Adrenal gland (tissue), 12 donors: ENCODE measurements around the gene CACNA1B. TPM values are rescaled to one million over a fixed set of nuclear protein-coding genes. Genes with fewer than 3 reads are reported as not detected.

Experiments
- DNase-seq, 7 donors: peaks; one replicate each; pipeline ENCODE4 v3.0.0-alpha.2; 2019 to 2020
- H3K27ac ChIP-seq, 5 donors: fragments of 200-600 bp; sonication (generic) in 4 of 5; 1 replicate in 3 of 5; 2 replicates in 2 of 5; pipeline versions ENCODE4 v1.5.1 to v1.8.0; 2016 to 2020; ENCODE audit warnings: mild to moderate bottlenecking in 1 of 5
- H3K27me3 ChIP-seq: fragments of 200-600 bp; 2 replicates; pipeline ENCODE4 v1.8.0; 2021
- H3K36me3 ChIP-seq, 2 donors: fragments of 200-600 bp; replicated peaks in 1 of 2; 1 replicate in 1 of 2; 2 replicates in 1 of 2; pipeline versions ENCODE4 v1.5.1 to v1.8.0; 2018 to 2022
- H3K4me1 ChIP-seq, 2 donors: fragments of 200-600 bp; replicated peaks in 1 of 2; 1 replicate in 1 of 2; 2 replicates in 1 of 2; pipeline versions ENCODE4 v1.5.1 to v1.8.0; 2018 to 2021
- H3K4me3 ChIP-seq, 4 donors: fragments of 200-600 bp; sonication (generic) in 3 of 4; one replicate each; pipeline ENCODE4 v1.5.1; 2016 to 2018
- H3K9me3 ChIP-seq, 3 donors: fragments of 200-600 bp; sonication (generic) in 1 of 3; replicated peaks in 1 of 3; 1 replicate in 2 of 3; 2 replicates in 1 of 3; pipeline versions ENCODE4 v1.5.1 to v1.8.0; 2016 to 2021
- POLR2A ChIP-seq, 2 donors: fragments of 450-650 bp; IDR thresholded peaks; one replicate each; pipeline ENCODE4 v1.6.1; 2017; ENCODE audit warnings: antibody characterized with exemption in 2 of 2, mild to moderate bottlenecking in 2 of 2, moderate library complexity in 1 of 2
- WGBS, 4 donors: extraction: QIAGEN DNeasy Blood & Tissue Kit in 2 of 4; methylation state at CpG; one replicate each; pipeline versions ENCODE4 v1.1.5 to v1.1.7; 2013 to 2017; 5-methylcytosine and 5-hydroxymethylcytosine counted together
- intact Hi-C, 2 donors: fragments of 100-400 bp; cut with DNase I; formaldehyde crosslinking; loops; one replicate each; pipeline versions ENCODE4 v1.14.1 to v1.15.0; 2022 to 2023
- polyA plus RNA-seq, 3 donors: library from polyadenylated mRNA; stranded (reverse); fragments of 200-250 nt in 2 of 3; fragments of 350-450 nt in 1 of 3; fragmentation: Illumina TruSeq in 1 of 3; extraction: RNeasy Lipid Tissue Mini Kit (QIAGEN cat#74804) in 1 of 3; gene quantifications; one replicate each; pipeline ENCODE4 v1.2.3, GENCODE V29; 2013 to 2014
- total RNA-seq, 9 donors: library from RNA; depleted of rRNA in 4 of 9; stranded (reverse); fragments of >200 nt in 4 of 9; fragments of 120-200 nt in 1 of 9; fragmentation: NEBNext Ultra II Directional in 1 of 9; extraction: Animal tissue kit (Norgen Biotek cat#: 25700) in 1 of 9; gene quantifications; one replicate each; pipeline versions ENCODE4 v1.1.0 to v1.2.4, GENCODE V29; 2013 to 2023
- TF ChIP-seq, protein P1 (sequence below), 6 experiments: fragments of 450-650 bp in 4 of 6; fragments of 200-600 bp in 2 of 6; sonication (generic) in 1 of 6; IDR thresholded peaks; 1 replicate in 5 of 6; 2 replicates in 1 of 6; pipeline versions ENCODE4 v1.5.1 to v1.8.0; 2016 to 2021; ENCODE audit warnings: antibody characterized with exemption in 6 of 6, mild to moderate bottlenecking in 2 of 6, moderate library complexity in 1 of 6
- donor health status: healthy with polysubstance abuse.
- donor health status: Bipolar disorder and iron deficiency.
- donor health status: DM: yes; HTN: yes; CAD: no.
- donor health status: DM: no; HTN: no; CAD: no.
- donor health status: DM: no; HTN: no; CAD: no.
- donor health status: DM: yes; HTN: yes; CAD: no.

The CACNA1B gene
- total and polyA plus RNA-seq, 12 donors: 0.04 to 4.9 (median 1.1) TPM; not detected in 1

DNA sequence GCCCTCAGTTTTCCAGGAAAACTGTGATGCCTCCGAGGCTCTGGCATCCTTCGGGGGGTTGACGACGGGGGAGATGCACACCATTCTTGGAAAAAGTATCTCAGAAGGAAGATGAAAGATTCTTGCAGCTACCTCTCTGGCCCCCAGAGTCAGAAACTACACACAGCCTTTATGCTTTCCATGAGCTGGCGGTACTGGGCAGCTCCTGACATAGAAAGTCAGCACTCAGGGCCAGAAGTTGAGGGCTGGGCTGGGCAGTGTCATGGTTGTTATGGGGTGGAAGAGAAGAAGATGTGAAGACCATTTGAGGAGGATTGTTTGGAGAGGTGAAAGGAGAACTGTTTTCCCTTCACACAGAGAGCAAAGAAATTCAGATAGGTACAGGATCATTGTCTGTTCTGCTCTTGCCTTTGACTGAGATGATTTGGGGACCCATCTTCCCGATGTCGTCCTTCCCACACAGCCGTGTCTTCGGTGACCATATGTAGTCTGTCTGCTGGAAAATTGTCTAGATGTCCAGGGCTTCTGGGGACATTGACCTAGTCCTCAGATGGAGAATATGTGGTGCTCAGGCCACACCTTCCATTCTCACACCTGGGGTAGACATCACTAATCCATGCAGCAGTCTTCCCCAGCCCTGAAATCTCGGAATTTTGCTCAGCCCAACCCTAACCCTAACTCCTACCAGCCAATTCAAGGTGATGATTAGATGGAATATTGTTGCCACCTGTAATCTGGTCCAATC lies 237.1 kb downstream of the CACNA1B start:
- Histone ChIP-seq H3K4me3 (no peak overlapping the region), H3K36me3 (no peaks in the 10 kb centered on the region), H3K27me3 (no peaks in the 10 kb centered on the region), H3K9me3 (no peaks in the 10 kb centered on the region), H3K27ac (no peak overlapping the region), H3K4me1 (no peaks in the 10 kb centered on the region)
- 80 to 90% (median 82%) methylated on average over 9 to 10 of the region's 10 CpGs for WGBS, 4 donors
- intact Hi-C loops: no loop called here
- DNase-seq: peak in 2 of 7 donors; percentile 1 to 20
- TF ChIP-seq, protein P1, sequence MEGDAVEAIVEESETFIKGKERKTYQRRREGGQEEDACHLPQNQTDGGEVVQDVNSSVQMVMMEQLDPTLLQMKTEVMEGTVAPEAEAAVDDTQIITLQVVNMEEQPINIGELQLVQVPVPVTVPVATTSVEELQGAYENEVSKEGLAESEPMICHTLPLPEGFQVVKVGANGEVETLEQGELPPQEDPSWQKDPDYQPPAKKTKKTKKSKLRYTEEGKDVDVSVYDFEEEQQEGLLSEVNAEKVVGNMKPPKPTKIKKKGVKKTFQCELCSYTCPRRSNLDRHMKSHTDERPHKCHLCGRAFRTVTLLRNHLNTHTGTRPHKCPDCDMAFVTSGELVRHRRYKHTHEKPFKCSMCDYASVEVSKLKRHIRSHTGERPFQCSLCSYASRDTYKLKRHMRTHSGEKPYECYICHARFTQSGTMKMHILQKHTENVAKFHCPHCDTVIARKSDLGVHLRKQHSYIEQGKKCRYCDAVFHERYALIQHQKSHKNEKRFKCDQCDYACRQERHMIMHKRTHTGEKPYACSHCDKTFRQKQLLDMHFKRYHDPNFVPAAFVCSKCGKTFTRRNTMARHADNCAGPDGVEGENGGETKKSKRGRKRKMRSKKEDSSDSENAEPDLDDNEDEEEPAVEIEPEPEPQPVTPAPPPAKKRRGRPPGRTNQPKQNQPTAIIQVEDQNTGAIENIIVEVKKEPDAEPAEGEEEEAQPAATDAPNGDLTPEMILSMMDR (IDR thresholded peaks at IDR 0.05): no peak
- TF ChIP-seq POLR2A (IDR thresholded peaks at IDR 0.05): no peak

DNA sequence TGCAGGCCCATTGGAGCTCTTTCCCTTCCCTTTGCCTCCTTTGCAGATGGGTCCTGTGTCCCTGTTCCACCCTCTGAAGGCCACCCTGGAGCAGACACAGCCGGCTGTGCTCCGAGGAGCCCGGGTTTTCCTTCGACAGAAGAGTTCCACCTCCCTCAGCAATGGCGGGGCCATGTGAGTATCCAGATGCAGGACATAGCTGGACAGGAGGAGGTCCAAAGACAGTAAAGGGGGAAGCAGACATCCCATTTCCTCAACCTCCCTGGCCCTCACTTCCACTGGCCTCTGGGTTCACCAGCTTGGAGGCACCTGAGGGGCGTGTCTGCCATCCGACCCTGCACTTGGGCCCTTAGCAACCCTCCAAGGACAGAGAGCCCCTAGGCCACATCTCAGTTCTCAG lies 237.9 kb downstream of the CACNA1B start:
- H3K36me3 ChIP-seq: no peaks in the 10 kb centered on the region
- H3K9me3 ChIP-seq: no peaks in the 10 kb centered on the region
- intact Hi-C loops: no loop called here
- no peak overlapping the region for H3K4me3 ChIP-seq
- H3K27ac ChIP-seq: no peak overlapping the region
- TF ChIP-seq, protein P1 (IDR thresholded peaks at IDR 0.05): no peak
- no peak for TF ChIP-seq POLR2A (IDR thresholded peaks at IDR 0.05)
- DNase-seq: peak in 1 of 7 donors; percentile 4
- H3K4me1 ChIP-seq: no peaks in the 10 kb centered on the region
- no peaks in the 10 kb centered on the region for H3K27me3 ChIP-seq
- 83 to 95% (median 94%) methylated on average over 5 to 7 of the region's 7 CpGs for WGBS, 4 donors

DNA sequence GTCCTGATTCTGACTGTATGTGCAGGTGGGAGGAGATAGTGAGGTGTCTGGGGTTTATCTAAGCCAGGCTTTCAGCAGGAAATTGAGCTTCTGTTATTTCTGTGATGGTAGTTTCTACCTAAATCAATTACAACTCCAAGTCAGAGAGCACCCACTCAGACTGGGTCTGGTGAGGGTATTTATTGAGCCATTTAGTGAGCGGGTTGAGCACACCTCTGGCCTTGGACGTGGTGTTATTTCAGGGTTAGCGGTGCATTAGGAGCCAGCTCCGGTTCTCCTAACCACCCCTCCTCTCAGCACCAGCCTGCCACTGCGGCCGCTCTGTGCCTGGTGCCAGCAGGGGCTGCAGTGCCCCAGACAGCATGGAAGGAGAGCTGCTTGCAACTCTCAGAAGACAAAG lies 238.9 kb downstream of the CACNA1B start:
- Histone ChIP-seq H3K9me3 (no peaks in the 10 kb centered on the region), H3K27me3 (no peaks in the 10 kb centered on the region), H3K27ac (no peak overlapping the region), H3K4me3 (no peak overlapping the region), H3K36me3 (no peaks in the 10 kb centered on the region), H3K4me1 (no peaks in the 10 kb centered on the region)
- TF ChIP-seq POLR2A (IDR thresholded peaks at IDR 0.05): no peak
- TF ChIP-seq, protein P1 (IDR thresholded peaks at IDR 0.05): no peak
- 69 to 74% (median 73%) methylated on average over 4 to 6 of the region's 6 CpGs for WGBS, 4 donors
- intact Hi-C loops: no loop called here
- DNase-seq: no peak

DNA sequence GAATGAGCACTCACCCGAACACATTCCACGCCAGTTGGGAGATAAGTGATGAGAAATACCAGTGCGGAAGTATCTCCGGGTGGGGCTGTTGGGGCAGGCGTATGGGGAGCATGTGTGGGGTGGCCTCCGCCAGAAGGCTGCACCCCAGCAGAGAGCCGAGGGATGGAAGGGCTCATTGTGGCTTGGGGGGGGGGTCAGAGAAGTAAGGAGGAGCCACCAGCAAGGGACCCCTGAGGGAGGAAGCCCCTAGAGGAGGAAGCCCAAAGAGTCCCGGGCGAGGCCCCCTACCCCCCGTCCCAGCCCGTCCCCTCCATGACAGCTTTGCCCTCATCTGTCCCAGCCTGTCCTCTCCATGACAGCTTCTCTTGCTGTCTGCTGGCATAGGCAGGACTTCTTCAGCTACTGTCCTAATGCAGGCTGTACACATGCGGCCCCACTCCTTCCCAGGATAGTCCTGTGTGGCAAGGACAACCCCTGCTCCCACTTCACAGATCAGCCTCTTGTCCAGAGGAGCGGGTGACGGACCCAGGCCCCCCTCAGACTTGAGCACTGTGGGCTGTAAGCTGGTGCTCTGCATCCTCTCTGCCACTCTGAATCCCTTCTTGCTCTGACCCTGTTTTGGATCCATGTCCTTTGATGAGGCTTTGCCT lies 239.6 kb downstream of the CACNA1B start:
- TF ChIP-seq POLR2A (IDR thresholded peaks at IDR 0.05): no peak
- TF ChIP-seq, protein P1 (IDR thresholded peaks at IDR 0.05): no peak
- Histone ChIP-seq H3K4me3 (no peak overlapping the region), H3K4me1 (no peaks in the 10 kb centered on the region), H3K27ac (no peak overlapping the region), H3K36me3 (no peaks in the 10 kb centered on the region), H3K9me3 (no peaks in the 10 kb centered on the region), H3K27me3 (no peaks in the 10 kb centered on the region)
- DNase-seq: peak in 1 of 7 donors; percentile 6
- intact Hi-C loops: no loop called here
- 76 to 86% (median 82%) methylated on average over 9 to 14 of the region's 14 CpGs for WGBS, 4 donors
